ENCODE data around the gene DCK. TPM values are rescaled to one million over a fixed set of nuclear protein-coding genes. Genes with fewer than 3 reads are reported as not detected.

DCK gene
- total RNA-seq, 1 experiment from 2014 or later, result 13.7 TPM

- H3T11ph ChIP-seq (ENCODE audit: low read length), result no peak overlapping the region
- H4K8ac ChIP-seq (replicated peaks; ENCODE audit: insufficient read length, low read depth, low read length), result no peak overlapping the region
- no peaks in the 10 kb centered on the region for H3K79me2 ChIP-seq (ENCODE audit: insufficient read depth, low read length)
- H4K5ac ChIP-seq (ENCODE audit: insufficient read length, low read depth, low read length), result no peak overlapping the region
- no peak overlapping the region for H2BK120ac ChIP-seq (ENCODE audit: low read depth, low read length, poor library complexity, severe bottlenecking)
- H4K20me1 ChIP-seq (ENCODE audit: control insufficient read depth, insufficient read depth, insufficient read length), result no peaks in the 10 kb centered on the region
- no peak overlapping the region for H2BK15ac ChIP-seq (ENCODE audit: low read depth, low read length)
- H2AK5ac ChIP-seq (ENCODE audit: insufficient read length, low read length), result no peak overlapping the region
- WGBS (ENCODE audit: extremely low coverage, insufficient read length, low lambda C conversion rate), result no CpG with 5 or more reads among the region's 3 CpGs
- Mint-ChIP-seq H3K36me3 (ENCODE audit: insufficient read depth in 1 of 3, low read depth in 3 of 3) (peaks cover 0 to 16% (median 2%) of the 10 kb centered on the region in 3 experiments; a peak in 4 of 7 replicates), H3K4me1 (peaks cover 12 to 15% of the 10 kb centered on the region in 2 experiments), H3K27ac (no peak overlapping the region; a peak in 1 of 7 replicates), H3K4me3 (no peak overlapping the region), H3K27me3 (ENCODE audit: low read depth) (no peaks in the 10 kb centered on the region), H3K9me3 (no peaks in the 10 kb centered on the region)
- no peaks in the 10 kb centered on the region for H3K27me3 ChIP-seq (ENCODE audit: insufficient read depth, low read length)
- no peaks in the 10 kb centered on the region for H3K9me3 ChIP-seq (ENCODE audit: control insufficient read depth, low read depth, low read length)
- H4K91ac ChIP-seq (ENCODE audit: insufficient read length, low read depth, low read length), result no peak overlapping the region
- H2BK5ac ChIP-seq (ENCODE audit: insufficient read length, low read length), result no peak overlapping the region
- no peaks in the 10 kb centered on the region for H3K23me2 ChIP-seq (ENCODE audit: insufficient read length, low read depth, low read length, poor library complexity, severe bottlenecking)
- H3K14ac ChIP-seq (ENCODE audit: insufficient read depth, low read length), result no peak overlapping the region
- H2AFZ ChIP-seq (ENCODE audit: low read length), result no peak overlapping the region
- no peak overlapping the region for H3K4me2 ChIP-seq (ENCODE audit: insufficient read depth, insufficient read length, low read length)
- H3K27ac ChIP-seq (ENCODE audit: insufficient read length, low read depth, low read length), result no peak overlapping the region
- no peak overlapping the region for H3K23ac ChIP-seq (ENCODE audit: insufficient read length, low read depth, low read length)
- no peak for DNase-seq
- H3K9ac ChIP-seq (ENCODE audit: extremely low read depth, insufficient read length, low read length), result no peak overlapping the region
- H3K4me1 ChIP-seq (ENCODE audit: insufficient read depth, low read length), result peaks cover 4% of the 10 kb centered on the region; the same call in 1 of the 2 replicates
- H3K56ac ChIP-seq (ENCODE audit: insufficient read length, low read depth, low read length), result no peak overlapping the region
- TF ChIP-seq CTCF (conservative IDR thresholded peaks at IDR 0.05), result no peak
- no peak overlapping the region for H2BK12ac ChIP-seq (ENCODE audit: insufficient read length, low read depth, low read length)
- H3K18ac ChIP-seq (ENCODE audit: insufficient read length, low read depth, low read length), result no peak overlapping the region
- H3K4ac ChIP-seq (ENCODE audit: low read depth, low read length), result no peak overlapping the region
- H3K79me1 ChIP-seq (ENCODE audit: insufficient read depth, low read depth, low read length, poor library complexity, severe bottlenecking), result peaks cover 3% of the 10 kb centered on the region
- H2BK20ac ChIP-seq (ENCODE audit: low read depth, low read length, poor library complexity, severe bottlenecking), result no peak overlapping the region
Observed at GRCh38 chr4:70958681-70959080, 34.8 kb upstream of the DCK start.

All from H9 (cell line).